ENCODE results near the gene ATF6. TPM values are rescaled to one million over a fixed set of nuclear protein-coding genes. Genes with fewer than 3 reads are reported as not detected.

The ATF6 gene
- total and polyA plus RNA-seq, 2 of the 4 experiments (the other 2 are of a cell fraction) = 12.2 to 17.6 TPM

DNA sequence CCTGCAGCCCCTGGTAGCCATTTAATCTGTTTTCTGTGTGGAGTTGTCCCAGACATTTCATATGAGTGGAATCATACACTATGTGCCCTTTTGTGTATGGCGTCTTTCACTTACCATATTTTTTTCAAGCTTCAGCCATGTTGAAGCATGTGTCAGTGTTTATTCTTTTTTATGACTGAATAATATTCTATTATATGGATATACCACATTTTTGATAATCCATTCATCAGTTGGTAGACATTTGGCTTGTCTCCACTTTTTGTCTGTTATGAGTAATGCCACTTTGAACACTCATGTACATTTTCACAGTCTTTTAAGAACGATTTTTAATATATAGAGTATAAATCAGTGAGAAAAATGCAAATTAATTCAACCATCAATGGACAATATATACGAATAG is 44.7 kb downstream of the ATF6 start:
- no peak overlapping the region for H3K4ac ChIP-seq (ENCODE audit: low read depth, low read length)
- H2BK5ac ChIP-seq (ENCODE audit: low read depth, low read length, poor library complexity, severe bottlenecking) = no peak overlapping the region
- no peak overlapping the region for H2AK9ac ChIP-seq (replicated peaks; ENCODE audit: low read depth, low read length, poor library complexity)
- no peak overlapping the region for H3K27ac ChIP-seq (ENCODE audit: insufficient read depth, low read length)
- no peak overlapping the region for H2BK20ac ChIP-seq (ENCODE audit: low read depth, low read length)
- no peaks in the 10 kb centered on the region for H3K9me3 ChIP-seq (ENCODE audit: control insufficient read depth, insufficient read depth, low read length)
- no peak overlapping the region for H3K4me3 ChIP-seq (ENCODE audit: insufficient read depth, low read depth, low read length)
- H2BK15ac ChIP-seq (ENCODE audit: low read depth, low read length) = no peak overlapping the region
- H3K14ac ChIP-seq (replicated peaks; ENCODE audit: low read depth, low read length) = no peak overlapping the region
- no peak overlapping the region for H3K18ac ChIP-seq (ENCODE audit: low read depth, low read length)
- TF ChIP-seq MAZ (IDR thresholded peaks at IDR 0.05; ENCODE audit: borderline replicate concordance, low read depth, low read length) (no peak), CTCF (conservative IDR thresholded peaks at IDR 0.05; ENCODE audit: low read depth, low read length) (no peak), RAD21 (IDR thresholded peaks at IDR 0.05; ENCODE audit: low read length) (no peak), POLR2A (IDR thresholded peaks at IDR 0.05; ENCODE audit: low read depth, low read length) (no peak), RCOR1 (IDR thresholded peaks at IDR 0.05; ENCODE audit: insufficient replicate concordance, low read length) (no peak), MAFK (IDR thresholded peaks at IDR 0.05; ENCODE audit: low read depth, low read length) (no peak), CHD1 (IDR thresholded peaks at IDR 0.05; ENCODE audit: low read depth, low read length) (no peak)
- TF ChIP-seq, protein P1, sequence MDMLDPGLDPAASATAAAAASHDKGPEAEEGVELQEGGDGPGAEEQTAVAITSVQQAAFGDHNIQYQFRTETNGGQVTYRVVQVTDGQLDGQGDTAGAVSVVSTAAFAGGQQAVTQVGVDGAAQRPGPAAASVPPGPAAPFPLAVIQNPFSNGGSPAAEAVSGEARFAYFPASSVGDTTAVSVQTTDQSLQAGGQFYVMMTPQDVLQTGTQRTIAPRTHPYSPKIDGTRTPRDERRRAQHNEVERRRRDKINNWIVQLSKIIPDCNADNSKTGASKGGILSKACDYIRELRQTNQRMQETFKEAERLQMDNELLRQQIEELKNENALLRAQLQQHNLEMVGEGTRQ (IDR thresholded peaks at IDR 0.05; ENCODE audit: low read depth, low read length) = no peak
- in situ Hi-C loops (cut with MboI; ENCODE audit: low sequenced_read_pairs) (no loop called here), dilution Hi-C loops (cut with HindIII; ENCODE audit: low sequenced_read_pairs, unreplicated experiment) (no loop called here), intact Hi-C loops (cut with micrococcal nuclease) (no loop called here)
- no peak overlapping the region for H3K9ac ChIP-seq (ENCODE audit: low read depth, low read length)
- H4K8ac ChIP-seq (ENCODE audit: low read depth in 2 of 2, low read length in 2 of 2) = no peak overlapping the region
- H4K5ac ChIP-seq (ENCODE audit: low read depth, low read length) = no peak overlapping the region
- H3K36me3 ChIP-seq (ENCODE audit: control insufficient read depth, insufficient read depth, low read length) = peaks cover 3% of the 10 kb centered on the region; the same call in 1 of the 2 replicates
- BruUV-seq (replicated peaks) = no TSS peak
- no CpG with 5 or more reads among the region's 3 CpGs for WGBS, 2 experiments (ENCODE audit: extremely low coverage in 2 of 2, insufficient read length in 1 of 2)
- no peak overlapping the region for H2AFZ ChIP-seq (replicated peaks; ENCODE audit: low read length, poor library complexity)
- peaks cover 3 to 6% of the 10 kb centered on the region in 2 experiments; a peak in 2 of 4 replicates for H3K79me1 ChIP-seq (ENCODE audit: low read depth in 1 of 2, low read length in 2 of 2)
- no peak overlapping the region for H3K56ac ChIP-seq (ENCODE audit: extremely low read depth, insufficient read depth, low read length)
- H4K20me1 ChIP-seq (ENCODE audit: insufficient read depth, low read length) = no peaks in the 10 kb centered on the region
- CTCF ChIA-PET = no interaction called here
- H3K4me1 ChIP-seq (ENCODE audit: control insufficient read depth, insufficient read depth, low read length) = no peaks in the 10 kb centered on the region
- no peaks in the 10 kb centered on the region for H3K27me3 ChIP-seq (ENCODE audit: control insufficient read depth, insufficient read depth, low read length)
- ATAC-seq (ENCODE audit: low read depth) (no peak), DNase-seq (no peak)
- no peaks in the 10 kb centered on the region for H3K9me1 ChIP-seq (ENCODE audit: insufficient read depth, low read length)
- POLR2A ChIA-PET (ENCODE audit: unreplicated experiment) = no interaction called here
- no peak overlapping the region for H4K91ac ChIP-seq (ENCODE audit: insufficient read depth, low read depth, low read length)
- no peak overlapping the region for H3K4me2 ChIP-seq (ENCODE audit: low read depth, low read length)
- H3K23ac ChIP-seq (ENCODE audit: low read depth, low read length) = no peak overlapping the region
- no peak overlapping the region for H2BK120ac ChIP-seq (ENCODE audit: low read depth, low read length)
- H2AK5ac ChIP-seq (ENCODE audit: low read depth, low read length) = no peak overlapping the region
